Central memory CD8-positive, alpha-beta T cell (primary cell): ENCODE results near the gene VSIG10L.

ENCODE experiments used
- ATAC-seq: fragments of 150-1000 bp; cut with Tn5 transposase; replicated peaks from 2 replicates; pipeline ENCODE4 v1.10.0; 2022; ENCODE audit warnings: mild to moderate bottlenecking, moderate FRiP score, moderate number of reproducible peaks; ENCODE audit not compliant: poor library complexity, severe bottlenecking; ENCODE audit errors: extremely low read depth
- DNase-seq, 2 donors: peaks; one replicate each; pipeline ENCODE4 v3.0.0; 2021; ENCODE audit warnings: low spot score in 2 of 2
- H3K27ac Mint-ChIP-seq: one replicate; pipeline ENCODE4 v1.8.0; 2022; ENCODE audit warnings: low read depth, mild to moderate bottlenecking, moderate library complexity, mixed read lengths
- H3K27me3 Mint-ChIP-seq: one replicate; pipeline ENCODE4 v1.8.0; 2022; ENCODE audit warnings: mixed read lengths
- H3K36me3 Mint-ChIP-seq: one replicate; pipeline ENCODE4 v1.8.0; 2022; ENCODE audit warnings: mild to moderate bottlenecking, moderate library complexity, mixed read lengths; ENCODE audit not compliant: insufficient read depth
- H3K4me1 Mint-ChIP-seq: one replicate; pipeline ENCODE4 v1.8.0; 2022; ENCODE audit warnings: mixed read lengths
- H3K4me3 Mint-ChIP-seq: one replicate; pipeline ENCODE4 v1.8.0; 2022; ENCODE audit warnings: mild to moderate bottlenecking, moderate library complexity, mixed read lengths
- H3K9me3 Mint-ChIP-seq: one replicate; pipeline ENCODE4 v1.8.0; 2022; ENCODE audit warnings: mixed read lengths

The VSIG10L gene

GRCh38 chr19:51289635-51290034 lies 52.3 kb downstream of the VSIG10L start:
- no peak overlapping the region for H3K27ac Mint-ChIP-seq
- H3K36me3 Mint-ChIP-seq = no peaks in the 10 kb centered on the region
- peaks cover 5% of the 10 kb centered on the region for H3K4me1 Mint-ChIP-seq
- DNase-seq (no peak), ATAC-seq (no peak)
- no peaks in the 10 kb centered on the region for H3K9me3 Mint-ChIP-seq
- peaks cover 21% of the 10 kb centered on the region for H3K27me3 Mint-ChIP-seq
- H3K4me3 Mint-ChIP-seq = no peak overlapping the region

- DNase-seq (no peak), ATAC-seq (no peak)
- H3K4me3 Mint-ChIP-seq = no peak overlapping the region
- no peaks in the 10 kb centered on the region for H3K9me3 Mint-ChIP-seq
- H3K27ac Mint-ChIP-seq = no peak overlapping the region
- peaks cover 24% of the 10 kb centered on the region for H3K27me3 Mint-ChIP-seq
- H3K36me3 Mint-ChIP-seq = no peaks in the 10 kb centered on the region
- no peaks in the 10 kb centered on the region for H3K4me1 Mint-ChIP-seq
These were observed 56.3 kb downstream of the VSIG10L start for GRCh38 chr19:51285682-51286081.

GRCh38 chr19:51282335-51282734 lies 59.6 kb downstream of the VSIG10L start:
- no peaks in the 10 kb centered on the region for H3K4me1 Mint-ChIP-seq

More at GRCh38 chr19:51282335-51282734, 59.6 kb downstream of the VSIG10L start:
- H3K27me3 Mint-ChIP-seq = peaks cover 51% of the 10 kb centered on the region
- ATAC-seq (no peak), DNase-seq (no peak)
- peaks cover 2% of the 10 kb centered on the region for H3K36me3 Mint-ChIP-seq
- no peak overlapping the region for H3K27ac Mint-ChIP-seq
- H3K4me3 Mint-ChIP-seq = no peak overlapping the region
- no peaks in the 10 kb centered on the region for H3K9me3 Mint-ChIP-seq
